ENCODE data around the gene SLC39A11. TPM values are rescaled to one million over a fixed set of nuclear protein-coding genes. Genes with fewer than 3 reads are reported as not detected.

SLC39A11 gene
- total and polyA plus RNA-seq, 2 of the 13 experiments (the other 11 are each of a cell fraction or from before 2014, with no cell fraction given), result 17.2 to 31.5 TPM

DNA sequence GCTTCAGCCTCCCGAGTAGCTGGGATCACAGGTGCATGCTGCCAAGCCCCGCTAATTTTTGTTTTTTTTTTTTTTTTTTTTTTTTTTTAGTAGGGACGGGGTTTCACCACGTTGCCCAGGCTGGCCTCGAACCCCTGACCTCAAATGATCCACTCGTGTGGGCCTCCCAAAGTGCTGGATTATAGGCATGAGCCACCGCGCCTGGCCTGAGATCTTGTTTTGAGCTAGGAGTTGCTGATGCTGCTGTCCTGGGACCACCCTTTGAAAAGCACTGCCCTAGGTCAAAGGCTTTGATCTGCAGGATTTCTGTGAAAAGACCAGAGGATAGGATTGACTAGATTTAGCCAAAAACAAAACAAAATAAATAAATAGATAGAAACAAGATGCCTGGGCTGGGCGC lies 798 bp upstream of the SLC39A11 start:
- ChIA-PET CTCF (ENCODE audit: low intra/inter-chr PET ratio, low total read pairs) (no interaction called here), POLR2A (interaction anchor here (0.7 kb wide), 1 partner anchor 15 kb away, joined by 3 read pairs; no protein-coding TSS in a partner anchor)
- in situ Hi-C loops (cut with HindIII; ENCODE audit: extremely low pct_ligation_motif_present, low pct_unique_long_range_greater_than_20kb), result loop anchor here (10.0 kb wide), 1 partner anchor 528 kb away; no protein-coding TSS in a partner anchor

More for the DNA sequence above, 798 bp upstream of the SLC39A11 start:
- Histone ChIP-seq H3K9ac (ENCODE audit: insufficient read depth, low read depth, low read length) (no peak overlapping the region), H3K27ac (ENCODE audit: extremely low read length, insufficient read depth, low read length) (no peak overlapping the region), H3K4me3 (replicated peaks in 1 of 3; ENCODE audit: insufficient read depth in 1 of 3, low read depth in 2 of 3, low read length in 3 of 3) (no peak overlapping the region), H4K20me1 (ENCODE audit: insufficient read depth, low read length) (no peaks in the 10 kb centered on the region), H3K79me2 (ENCODE audit: insufficient read depth, low read length) (peaks cover 9% of the 10 kb centered on the region), H3K4me1 (ENCODE audit: insufficient read depth, low read length) (peaks cover 42% of the 10 kb centered on the region), H3K36me3 (replicated peaks in 1 of 2; ENCODE audit: control insufficient read depth in 1 of 2, insufficient read depth in 2 of 2, low read length in 2 of 2) (no peaks in the 10 kb centered on the region; a peak in 1 of 5 replicates), H2AFZ (ENCODE audit: low read length) (no peak overlapping the region), H3K9me3 (ENCODE audit: low read length) (no peaks in the 10 kb centered on the region), H3K4me2 (ENCODE audit: low read depth, low read length) (peak overlapping the region; percentile 93; the same call in 1 of the 2 replicates), H3K27me3 (ENCODE audit: control insufficient read depth in 1 of 2, insufficient read depth in 2 of 2, low read length in 2 of 2) (peaks cover 0 to 24% of the 10 kb centered on the region in 2 experiments; a peak in 3 of 5 replicates)
- 56% methylated on average over 9 of the region's 9 CpGs for WGBS (ENCODE audit: low lambda C conversion rate)
- DNase-seq (ENCODE audit: low spot score), result no peak
- no peak for FAIRE-seq
- TF ChIP-seq MEIS1 (CRISPR knock-in tag; IDR thresholded peaks at IDR 0.05; ENCODE audit: borderline replicate concordance) (no peak), ZNF547 (CRISPR knock-in tag; IDR thresholded peaks at IDR 0.05) (no peak), ZNF207 (IDR thresholded peaks at IDR 0.05; ENCODE audit: borderline replicate concordance) (no peak), GATAD2A (CRISPR knock-in tag; IDR thresholded peaks at IDR 0.05) (no peak), ZNF850 (CRISPR knock-in tag; conservative IDR thresholded peaks at IDR 0.05) (no peak), AKAP8 (CRISPR knock-in tag; IDR thresholded peaks at IDR 0.05) (no peak), JUND (CRISPR knock-in tag; IDR thresholded peaks at IDR 0.05) (no peak), REXO4 (CRISPR knock-in tag; IDR thresholded peaks at IDR 0.05; ENCODE audit: borderline replicate concordance) (no peak), ZMAT3 (CRISPR knock-in tag; conservative IDR thresholded peaks at IDR 0.05) (no peak), ZNF501 (CRISPR knock-in tag; IDR thresholded peaks at IDR 0.05) (no peak), ZNF792 (CRISPR knock-in tag; IDR thresholded peaks at IDR 0.05) (no peak), SIX4 (CRISPR knock-in tag; IDR thresholded peaks at IDR 0.05) (no peak), JUN (CRISPR knock-in tag; IDR thresholded peaks at IDR 0.05) (no peak), TRIM24 (CRISPR knock-in tag; IDR thresholded peaks at IDR 0.05) (no peak), SPEN (CRISPR knock-in tag; IDR thresholded peaks at IDR 0.05; ENCODE audit: low read depth) (no peak)
- TF ChIP-seq, protein P1, sequence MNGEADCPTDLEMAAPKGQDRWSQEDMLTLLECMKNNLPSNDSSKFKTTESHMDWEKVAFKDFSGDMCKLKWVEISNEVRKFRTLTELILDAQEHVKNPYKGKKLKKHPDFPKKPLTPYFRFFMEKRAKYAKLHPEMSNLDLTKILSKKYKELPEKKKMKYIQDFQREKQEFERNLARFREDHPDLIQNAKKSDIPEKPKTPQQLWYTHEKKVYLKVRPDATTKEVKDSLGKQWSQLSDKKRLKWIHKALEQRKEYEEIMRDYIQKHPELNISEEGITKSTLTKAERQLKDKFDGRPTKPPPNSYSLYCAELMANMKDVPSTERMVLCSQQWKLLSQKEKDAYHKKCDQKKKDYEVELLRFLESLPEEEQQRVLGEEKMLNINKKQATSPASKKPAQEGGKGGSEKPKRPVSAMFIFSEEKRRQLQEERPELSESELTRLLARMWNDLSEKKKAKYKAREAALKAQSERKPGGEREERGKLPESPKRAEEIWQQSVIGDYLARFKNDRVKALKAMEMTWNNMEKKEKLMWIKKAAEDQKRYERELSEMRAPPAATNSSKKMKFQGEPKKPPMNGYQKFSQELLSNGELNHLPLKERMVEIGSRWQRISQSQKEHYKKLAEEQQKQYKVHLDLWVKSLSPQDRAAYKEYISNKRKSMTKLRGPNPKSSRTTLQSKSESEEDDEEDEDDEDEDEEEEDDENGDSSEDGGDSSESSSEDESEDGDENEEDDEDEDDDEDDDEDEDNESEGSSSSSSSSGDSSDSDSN (CRISPR knock-in tag; IDR thresholded peaks at IDR 0.05), result no peak
- TF ChIP-seq, protein P2, sequence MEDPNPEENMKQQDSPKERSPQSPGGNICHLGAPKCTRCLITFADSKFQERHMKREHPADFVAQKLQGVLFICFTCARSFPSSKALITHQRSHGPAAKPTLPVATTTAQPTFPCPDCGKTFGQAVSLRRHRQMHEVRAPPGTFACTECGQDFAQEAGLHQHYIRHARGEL (CRISPR knock-in tag; IDR thresholded peaks at IDR 0.05), result no peak
- no peak for ATAC-seq
- no TSS peak for BruUV-seq (replicated peaks)
- intact Hi-C loops (cut with micrococcal nuclease; ENCODE audit: unreplicated experiment), result loop anchor here (5.0 kb wide), 1 partner anchor 106 kb away; no protein-coding TSS in a partner anchor

Measured in HepG2 (cell line).